ENCODE measurements around the gene SOD3. TPM values are rescaled to one million over a fixed set of nuclear protein-coding genes. Genes with fewer than 3 reads are reported as not detected.

The SOD3 gene
- total RNA-seq, 1 experiment from 2014 or later = 26.2 TPM

DNA sequence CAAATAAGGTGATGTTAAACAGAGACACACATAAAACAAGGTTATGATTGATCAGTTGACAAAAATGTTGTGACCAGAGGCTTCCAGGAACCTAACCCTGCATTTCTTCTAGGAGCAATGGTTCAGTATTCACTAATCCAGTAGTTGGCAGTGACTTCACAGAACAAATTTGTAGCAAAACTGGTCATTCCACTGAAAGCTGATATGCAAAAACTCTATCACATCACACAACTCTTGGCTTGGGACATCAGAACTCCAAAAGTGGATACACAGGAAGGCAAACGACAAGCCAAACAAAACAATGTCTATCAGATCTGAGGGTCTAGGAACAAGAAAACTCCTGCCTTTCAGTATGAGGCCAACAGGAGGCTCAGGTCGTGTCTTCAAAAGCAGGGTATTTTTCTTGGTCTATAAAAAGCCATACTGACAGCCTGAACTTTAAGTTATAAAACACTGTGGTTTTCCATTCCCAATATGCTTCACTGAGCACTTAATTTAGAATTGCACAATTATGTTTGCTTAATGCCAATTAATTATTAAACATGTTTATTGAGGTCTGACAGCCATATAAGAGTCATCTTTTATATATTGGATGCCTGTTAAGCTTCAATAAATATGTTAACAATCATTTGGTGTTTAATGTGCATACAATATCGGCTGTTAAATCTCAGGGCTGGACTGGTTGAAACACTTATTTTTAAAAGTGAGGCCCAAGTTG, 45.6 kb downstream of the SOD3 start:
- DNase-seq = peak; percentile 12
- peak overlapping the region; percentile 69 for H3K27ac Mint-ChIP-seq (ENCODE audit: unreplicated experiment)
- no TSS peak for BruUV-seq (replicated peaks)
- intact Hi-C loops (cut with micrococcal nuclease; ENCODE audit: unreplicated experiment) = no loop called here
- no peaks in the 10 kb centered on the region for H3K9me3 Mint-ChIP-seq (ENCODE audit: low read depth, unreplicated experiment)
- peaks cover 29% of the 10 kb centered on the region for H3K4me1 Mint-ChIP-seq (ENCODE audit: low read depth, unreplicated experiment)
- TF ChIP-seq, protein P1, sequence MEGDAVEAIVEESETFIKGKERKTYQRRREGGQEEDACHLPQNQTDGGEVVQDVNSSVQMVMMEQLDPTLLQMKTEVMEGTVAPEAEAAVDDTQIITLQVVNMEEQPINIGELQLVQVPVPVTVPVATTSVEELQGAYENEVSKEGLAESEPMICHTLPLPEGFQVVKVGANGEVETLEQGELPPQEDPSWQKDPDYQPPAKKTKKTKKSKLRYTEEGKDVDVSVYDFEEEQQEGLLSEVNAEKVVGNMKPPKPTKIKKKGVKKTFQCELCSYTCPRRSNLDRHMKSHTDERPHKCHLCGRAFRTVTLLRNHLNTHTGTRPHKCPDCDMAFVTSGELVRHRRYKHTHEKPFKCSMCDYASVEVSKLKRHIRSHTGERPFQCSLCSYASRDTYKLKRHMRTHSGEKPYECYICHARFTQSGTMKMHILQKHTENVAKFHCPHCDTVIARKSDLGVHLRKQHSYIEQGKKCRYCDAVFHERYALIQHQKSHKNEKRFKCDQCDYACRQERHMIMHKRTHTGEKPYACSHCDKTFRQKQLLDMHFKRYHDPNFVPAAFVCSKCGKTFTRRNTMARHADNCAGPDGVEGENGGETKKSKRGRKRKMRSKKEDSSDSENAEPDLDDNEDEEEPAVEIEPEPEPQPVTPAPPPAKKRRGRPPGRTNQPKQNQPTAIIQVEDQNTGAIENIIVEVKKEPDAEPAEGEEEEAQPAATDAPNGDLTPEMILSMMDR (IDR thresholded peaks at IDR 0.05; ENCODE audit: unreplicated experiment) = no peak
- H3K27me3 Mint-ChIP-seq (ENCODE audit: unreplicated experiment) = no peaks in the 10 kb centered on the region
- CTCF ChIA-PET = interaction anchor here (0.5 kb wide), 1 partner anchor 45 kb away, joined by 5 read pairs; no protein-coding TSS in a partner anchor
- H3K4me3 Mint-ChIP-seq (ENCODE audit: low read depth, unreplicated experiment) = no peak overlapping the region
- peaks cover 4% of the 10 kb centered on the region for H3K36me3 Mint-ChIP-seq (ENCODE audit: insufficient read depth, unreplicated experiment)

DNA sequence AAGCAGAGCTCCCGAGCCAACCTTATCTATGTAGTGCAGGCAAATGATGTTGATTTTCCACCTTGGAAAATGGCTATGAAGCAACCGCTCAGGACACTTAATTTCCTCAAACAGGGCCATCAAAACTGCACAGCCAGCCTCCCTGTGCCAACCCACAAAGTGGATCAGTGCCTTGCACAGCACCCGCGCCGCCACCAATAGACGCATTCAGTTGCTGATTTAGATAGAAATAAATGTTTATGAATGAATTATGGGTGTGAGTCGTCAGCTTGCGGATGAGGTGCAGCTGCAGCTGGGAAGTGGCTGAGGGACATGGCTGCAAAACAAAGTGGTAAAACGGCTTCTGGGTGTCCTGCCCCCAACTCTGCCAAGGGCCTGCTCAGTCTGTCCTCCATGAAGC, 47.0 kb downstream of the SOD3 start:
- Mint-ChIP-seq H3K36me3 (ENCODE audit: insufficient read depth, unreplicated experiment) (peaks cover 4% of the 10 kb centered on the region), H3K27me3 (ENCODE audit: unreplicated experiment) (no peaks in the 10 kb centered on the region), H3K27ac (ENCODE audit: unreplicated experiment) (no peak overlapping the region), H3K9me3 (ENCODE audit: low read depth, unreplicated experiment) (no peaks in the 10 kb centered on the region), H3K4me3 (ENCODE audit: low read depth, unreplicated experiment) (no peak overlapping the region), H3K4me1 (ENCODE audit: low read depth, unreplicated experiment) (peaks cover 29% of the 10 kb centered on the region)
- DNase-seq = no peak
- BruUV-seq (replicated peaks) = no TSS peak
- CTCF ChIA-PET = interaction anchor here (0.6 to 0.8 kb wide), 2 partner anchors 49 to 1509 kb away, joined by 3 read pairs; no protein-coding TSS in a partner anchor
- TF ChIP-seq, protein P1 (IDR thresholded peaks at IDR 0.05; ENCODE audit: unreplicated experiment) = no peak
- intact Hi-C loops (cut with micrococcal nuclease; ENCODE audit: unreplicated experiment) = no loop called here

DNA sequence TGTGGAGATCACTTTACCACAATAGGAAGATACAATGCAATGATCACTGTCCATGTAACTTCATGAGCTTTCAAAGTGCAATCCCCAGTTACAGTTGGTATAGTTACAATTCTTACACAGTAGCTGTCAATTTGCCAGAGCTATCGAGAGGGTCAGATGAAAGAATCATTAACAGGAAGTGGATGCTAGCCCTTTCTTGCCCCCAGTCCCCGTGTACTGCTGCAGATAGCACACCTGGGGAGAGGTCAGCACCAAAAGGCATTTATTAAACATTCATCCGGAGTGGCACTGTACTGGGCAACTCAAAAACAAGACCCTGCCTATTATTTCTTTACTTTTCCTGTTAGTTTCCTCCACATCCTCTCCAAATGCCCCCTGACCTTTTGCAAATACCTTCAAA, 47.7 kb downstream of the SOD3 start:
- Mint-ChIP-seq H3K36me3 (ENCODE audit: insufficient read depth, unreplicated experiment) (peaks cover 4% of the 10 kb centered on the region), H3K4me1 (ENCODE audit: low read depth, unreplicated experiment) (peaks cover 29% of the 10 kb centered on the region), H3K9me3 (ENCODE audit: low read depth, unreplicated experiment) (no peaks in the 10 kb centered on the region), H3K27ac (ENCODE audit: unreplicated experiment) (no peak overlapping the region), H3K27me3 (ENCODE audit: unreplicated experiment) (no peaks in the 10 kb centered on the region), H3K4me3 (ENCODE audit: low read depth, unreplicated experiment) (no peak overlapping the region)
- TF ChIP-seq, protein P1 (IDR thresholded peaks at IDR 0.05; ENCODE audit: unreplicated experiment) = no peak
- CTCF ChIA-PET = interaction anchor here (0.6 to 0.8 kb wide), 2 partner anchors 50 to 1509 kb away, joined by 3 read pairs; no protein-coding TSS in a partner anchor
- DNase-seq = no peak
- intact Hi-C loops (cut with micrococcal nuclease; ENCODE audit: unreplicated experiment) = no loop called here
- no TSS peak for BruUV-seq (replicated peaks)

DNA sequence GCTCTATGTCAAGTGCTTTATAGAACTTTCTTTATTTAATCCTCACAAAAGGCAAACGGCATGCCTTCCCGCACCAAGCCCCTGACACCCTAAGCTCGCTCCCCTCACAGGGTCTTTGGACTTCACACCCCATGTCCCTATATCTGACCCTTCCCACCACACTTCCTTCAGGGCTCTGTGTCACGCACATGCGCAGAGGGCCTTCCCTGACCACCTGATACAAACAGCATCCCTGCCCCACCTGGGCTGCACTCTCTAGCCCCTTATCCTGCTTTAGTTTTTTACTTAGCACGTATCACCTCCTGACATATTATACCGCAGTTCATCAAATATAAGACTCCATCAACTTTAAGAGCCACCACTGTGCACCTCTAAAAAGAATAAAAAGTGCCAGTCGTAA, 49.8 kb downstream of the SOD3 start:
- H3K4me3 Mint-ChIP-seq (ENCODE audit: low read depth, unreplicated experiment) = no peak overlapping the region
- no peaks in the 10 kb centered on the region for H3K27me3 Mint-ChIP-seq (ENCODE audit: unreplicated experiment)
- H3K9me3 Mint-ChIP-seq (ENCODE audit: low read depth, unreplicated experiment) = no peaks in the 10 kb centered on the region
- CTCF ChIA-PET = no interaction called here
- intact Hi-C loops (cut with micrococcal nuclease; ENCODE audit: unreplicated experiment) = no loop called here
- no peak for DNase-seq
- TF ChIP-seq, protein P1 (IDR thresholded peaks at IDR 0.05; ENCODE audit: unreplicated experiment) = no peak
- peaks cover 4% of the 10 kb centered on the region for H3K36me3 Mint-ChIP-seq (ENCODE audit: insufficient read depth, unreplicated experiment)
- BruUV-seq (replicated peaks) = no TSS peak
- H3K4me1 Mint-ChIP-seq (ENCODE audit: low read depth, unreplicated experiment) = peaks cover 33% of the 10 kb centered on the region
- no peak overlapping the region for H3K27ac Mint-ChIP-seq (ENCODE audit: unreplicated experiment)
